Measurements from ENCODE around the gene EGFL7. TPM values are rescaled to one million over a fixed set of nuclear protein-coding genes. Genes with fewer than 3 reads are reported as not detected.
A peak's percentile ranks its signal among the peaks of the same experiment; 100 is the strongest.

EGFL7 gene
- total RNA-seq, 1 experiment from 2014 or later = 38.0 TPM

DNA sequence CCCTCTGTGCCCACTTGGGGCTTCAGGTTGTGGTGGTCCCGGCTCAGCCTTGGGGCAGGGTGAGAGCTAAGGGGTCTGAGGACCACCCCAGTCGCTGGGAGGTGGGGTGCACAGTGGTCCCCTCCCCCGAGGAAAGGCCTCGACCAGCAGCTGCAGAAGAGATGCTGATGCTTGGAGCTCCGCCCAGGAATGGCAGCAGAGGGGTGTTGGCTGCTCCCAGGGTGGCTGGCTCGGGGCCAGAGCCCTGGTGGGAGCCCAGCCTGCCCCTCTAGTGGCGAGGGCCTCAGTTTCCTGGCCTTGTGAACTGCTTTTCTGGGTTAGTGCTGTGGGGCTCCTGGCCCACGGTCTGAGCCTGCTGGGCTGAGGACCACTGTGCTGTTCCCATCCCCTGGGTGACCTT, 50.8 kb downstream of the EGFL7 start:
- H4K91ac ChIP-seq (ENCODE audit: insufficient read length, low read depth, low read length) = no peak overlapping the region
- H3T11ph ChIP-seq (ENCODE audit: low read length) = no peak overlapping the region
- no peak overlapping the region for H3K23ac ChIP-seq (ENCODE audit: insufficient read length, low read depth, low read length)
- H2BK120ac ChIP-seq (ENCODE audit: low read depth, low read length, poor library complexity, severe bottlenecking) = no peak overlapping the region
- peaks cover 8% of the 10 kb centered on the region for H3K79me1 ChIP-seq (ENCODE audit: insufficient read depth, low read depth, low read length, poor library complexity, severe bottlenecking)
- H2AFZ ChIP-seq (ENCODE audit: low read length) = no peak overlapping the region
- TF ChIP-seq, protein P1, sequence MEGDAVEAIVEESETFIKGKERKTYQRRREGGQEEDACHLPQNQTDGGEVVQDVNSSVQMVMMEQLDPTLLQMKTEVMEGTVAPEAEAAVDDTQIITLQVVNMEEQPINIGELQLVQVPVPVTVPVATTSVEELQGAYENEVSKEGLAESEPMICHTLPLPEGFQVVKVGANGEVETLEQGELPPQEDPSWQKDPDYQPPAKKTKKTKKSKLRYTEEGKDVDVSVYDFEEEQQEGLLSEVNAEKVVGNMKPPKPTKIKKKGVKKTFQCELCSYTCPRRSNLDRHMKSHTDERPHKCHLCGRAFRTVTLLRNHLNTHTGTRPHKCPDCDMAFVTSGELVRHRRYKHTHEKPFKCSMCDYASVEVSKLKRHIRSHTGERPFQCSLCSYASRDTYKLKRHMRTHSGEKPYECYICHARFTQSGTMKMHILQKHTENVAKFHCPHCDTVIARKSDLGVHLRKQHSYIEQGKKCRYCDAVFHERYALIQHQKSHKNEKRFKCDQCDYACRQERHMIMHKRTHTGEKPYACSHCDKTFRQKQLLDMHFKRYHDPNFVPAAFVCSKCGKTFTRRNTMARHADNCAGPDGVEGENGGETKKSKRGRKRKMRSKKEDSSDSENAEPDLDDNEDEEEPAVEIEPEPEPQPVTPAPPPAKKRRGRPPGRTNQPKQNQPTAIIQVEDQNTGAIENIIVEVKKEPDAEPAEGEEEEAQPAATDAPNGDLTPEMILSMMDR (conservative IDR thresholded peaks at IDR 0.05) = no peak
- H3K4me1 Mint-ChIP-seq = peaks cover 3 to 10% of the 10 kb centered on the region in 2 experiments
- WGBS (ENCODE audit: extremely low coverage, insufficient read length, low lambda C conversion rate) = no CpG with 5 or more reads among the region's 8 CpGs
- peak; percentile 33 for DNase-seq
- H4K20me1 ChIP-seq (ENCODE audit: control insufficient read depth, insufficient read depth, insufficient read length) = no peaks in the 10 kb centered on the region
- H2BK20ac ChIP-seq (ENCODE audit: low read depth, low read length, poor library complexity, severe bottlenecking) = no peak overlapping the region
- peaks cover 30% of the 10 kb centered on the region for H3K27me3 Mint-ChIP-seq (ENCODE audit: low read depth)
- peak overlapping the region; percentile 70 for H3K4me2 ChIP-seq (ENCODE audit: insufficient read depth, insufficient read length, low read length)
- H3K56ac ChIP-seq (ENCODE audit: insufficient read length, low read depth, low read length) = no peak overlapping the region
- no peak overlapping the region for H4K5ac ChIP-seq (ENCODE audit: insufficient read length, low read depth, low read length)
- peaks cover 4% of the 10 kb centered on the region; the same call in 1 of the 2 replicates for H3K79me2 ChIP-seq (ENCODE audit: insufficient read depth, low read length)
- H3K9me3 Mint-ChIP-seq = no peaks in the 10 kb centered on the region
- H3K27ac Mint-ChIP-seq = no peak overlapping the region
- no peak overlapping the region for H4K8ac ChIP-seq (replicated peaks; ENCODE audit: insufficient read length, low read depth, low read length)
- H3K18ac ChIP-seq (ENCODE audit: insufficient read length, low read depth, low read length) = no peak overlapping the region
- H3K36me3 Mint-ChIP-seq (ENCODE audit: insufficient read depth in 1 of 3, low read depth in 3 of 3) = peaks cover 0 to 5% (median 4%) of the 10 kb centered on the region in 3 experiments; a peak in 3 of 7 replicates
- no peak overlapping the region for H2AK5ac ChIP-seq (ENCODE audit: insufficient read length, low read length)
- H3K4me1 ChIP-seq (ENCODE audit: insufficient read depth, low read length) = no peaks in the 10 kb centered on the region; the same call in 1 of the 2 replicates
- H3K9me3 ChIP-seq (ENCODE audit: control insufficient read depth, low read depth, low read length) = no peaks in the 10 kb centered on the region
- peaks cover 12% of the 10 kb centered on the region for H3K23me2 ChIP-seq (ENCODE audit: insufficient read length, low read depth, low read length, poor library complexity, severe bottlenecking)
- H3K27ac ChIP-seq (ENCODE audit: insufficient read length, low read depth, low read length) = no peak overlapping the region
- H2BK12ac ChIP-seq (ENCODE audit: insufficient read length, low read depth, low read length) = no peak overlapping the region
- no peak overlapping the region for H3K14ac ChIP-seq (ENCODE audit: insufficient read depth, low read length)
- H2BK15ac ChIP-seq (ENCODE audit: low read depth, low read length) = no peak overlapping the region
- no peak overlapping the region for H2BK5ac ChIP-seq (ENCODE audit: insufficient read length, low read length)
- no peak overlapping the region for H3K9ac ChIP-seq (ENCODE audit: extremely low read depth, insufficient read length, low read length)
- H3K4ac ChIP-seq (ENCODE audit: low read depth, low read length) = no peak overlapping the region
- no peaks in the 10 kb centered on the region for H3K27me3 ChIP-seq (ENCODE audit: insufficient read depth, low read length)
- H3K4me3 Mint-ChIP-seq = peak overlapping the region; percentile 70 to 85

All from H9 (cell line).